GM10847 (cell line): ENCODE measurements around the gene DPY19L3.

ENCODE experiments used
- POLR2A ChIP-seq: IDR thresholded peaks from 2 replicates; pipeline ENCODE4 v1.6.1; 2011; ENCODE audit not compliant: insufficient read length; ENCODE audit errors: extremely low read depth

The DPY19L3 gene

GRCh38 chr19:32405431-32406160 is at the start of gene DPY19L3:
Gene DPY19L3 (plus strand): TSS chr19:32405770. CDS start chr19:32408254, 2,484 bp downstream.
- TF ChIP-seq POLR2A: peak; percentile 98

GRCh38 chr19:32357720-32358119 is 47.9 kb upstream of the DPY19L3 start:
- TF ChIP-seq POLR2A: no peak

GRCh38 chr19:32358321-32358720 is 47.2 kb upstream of the DPY19L3 start:
- TF ChIP-seq POLR2A: no peak

GRCh38 chr19:32359581-32359980 is 46.0 kb upstream of the DPY19L3 start:
- no peak for TF ChIP-seq POLR2A

- TF ChIP-seq POLR2A: no peak
Measured at GRCh38 chr19:32361574-32362317, 43.8 kb upstream of the DPY19L3 start.

GRCh38 chr19:32362318-32362691 is 43.3 kb upstream of the DPY19L3 start:
- no peak for TF ChIP-seq POLR2A

GRCh38 chr19:32363175-32363574 is 42.4 kb upstream of the DPY19L3 start:
- TF ChIP-seq POLR2A: no peak

GRCh38 chr19:32363632-32364031 is 41.9 kb upstream of the DPY19L3 start:
- TF ChIP-seq POLR2A: no peak

- no peak for TF ChIP-seq POLR2A
Measured at GRCh38 chr19:32364040-32364439, 41.5 kb upstream of the DPY19L3 start.

GRCh38 chr19:32367063-32367462 is 38.5 kb upstream of the DPY19L3 start:
- TF ChIP-seq POLR2A: no peak

GRCh38 chr19:32367948-32368536 is 37.5 kb upstream of the DPY19L3 start:
- TF ChIP-seq POLR2A: no peak

- no peak for TF ChIP-seq POLR2A
Measured at GRCh38 chr19:32368787-32369186, 36.8 kb upstream of the DPY19L3 start.

- no peak for TF ChIP-seq POLR2A
Measured at GRCh38 chr19:32372726-32373517, 32.6 kb upstream of the DPY19L3 start.

GRCh38 chr19:32373585-32374295 is 31.8 kb upstream of the DPY19L3 start:
- TF ChIP-seq POLR2A: no peak

- no peak for TF ChIP-seq POLR2A
Measured at GRCh38 chr19:32380269-32380668, 25.3 kb upstream of the DPY19L3 start.
